Measurements from ENCODE around the gene BIRC6. TPM values are rescaled to one million over a fixed set of nuclear protein-coding genes. Genes with fewer than 3 reads are reported as not detected.

BIRC6 gene
- total and polyA plus RNA-seq, 2 of the 8 experiments (the other 6 are each of a cell fraction or from before 2014, with no cell fraction given): 32.5 to 69.5 TPM

- Histone ChIP-seq H3K4me3 (ENCODE audit: extremely low read depth in 1 of 4, insufficient read depth in 2 of 4, low read depth in 3 of 4, low read length in 4 of 4) (no peak overlapping the region), H2BK20ac (ENCODE audit: low read length) (no peak overlapping the region), H3K36me3 (ENCODE audit: control insufficient read depth in 2 of 4, insufficient read depth in 4 of 4, low read length in 3 of 4) (peaks cover 2 to 68% (median 27%) of the 10 kb centered on the region in 4 experiments; a peak in 7 of 8 replicates), H2BK5ac (ENCODE audit: low read depth, low read length) (no peak overlapping the region), H3K23ac (ENCODE audit: insufficient read length) (no peak overlapping the region), H3K14ac (ENCODE audit: insufficient read length) (no peak overlapping the region), H4K20me1 (replicated peaks in 1 of 2; ENCODE audit: control insufficient read depth in 1 of 2, insufficient read depth in 2 of 2, low read length in 2 of 2) (peaks cover 0 to 3% of the 10 kb centered on the region in 2 experiments), H3K9ac (replicated peaks in 1 of 4; ENCODE audit: extremely low read depth in 1 of 4, low read depth in 3 of 4, low read length in 3 of 4) (no peak overlapping the region), H3K4ac (replicated peaks; ENCODE audit: insufficient read length, low read depth, low read length) (no peak overlapping the region), H2BK15ac (ENCODE audit: low read length) (no peak overlapping the region), H2BK120ac (replicated peaks; ENCODE audit: low read depth, low read length) (no peak overlapping the region), H2AFZ (ENCODE audit: low read length) (no peak overlapping the region), H3K23me2 (ENCODE audit: low read depth, low read length) (no peaks in the 10 kb centered on the region), H3K4me2 (ENCODE audit: insufficient read depth in 1 of 2, low read depth in 2 of 2, low read length in 2 of 2) (no peak overlapping the region), H2AK5ac (ENCODE audit: low read depth, low read length) (no peak overlapping the region), H3K18ac (ENCODE audit: extremely low read depth, low read length) (no peak overlapping the region), H3K27me3 (replicated peaks in 1 of 4; ENCODE audit: control insufficient read depth in 3 of 4, extremely low read depth in 1 of 4, insufficient read depth in 3 of 4, low read length in 3 of 4) (no peaks in the 10 kb centered on the region), H3K79me1 (ENCODE audit: low read depth, low read length) (no peaks in the 10 kb centered on the region), H3K79me2 (ENCODE audit: control insufficient read depth in 1 of 2, insufficient read depth in 2 of 2, low read length in 2 of 2) (no peaks in the 10 kb centered on the region), H3K9me3 (ENCODE audit: insufficient read depth in 2 of 2, low read depth in 1 of 2, low read length in 1 of 2) (no peaks in the 10 kb centered on the region), H4K5ac (ENCODE audit: insufficient read length, low read depth, low read length) (no peak overlapping the region), H3K4me1 (replicated peaks in 1 of 4; ENCODE audit: control insufficient read depth in 3 of 4, insufficient read depth in 4 of 4, low read length in 3 of 4) (no peaks in the 10 kb centered on the region), H4K91ac (replicated peaks; ENCODE audit: insufficient read length, low read length) (no peak overlapping the region), H2BK12ac (ENCODE audit: low read depth, low read length) (no peak overlapping the region), H4K8ac (ENCODE audit: extremely low read depth, insufficient read depth, low read length) (no peak overlapping the region), H3K56ac (replicated peaks; ENCODE audit: insufficient read length, low read depth, low read length) (no peak overlapping the region), H3K27ac (ENCODE audit: low read depth, low read length) (no peak overlapping the region)
- FAIRE-seq: no peak
- CTCF ChIA-PET (ENCODE audit: partially characterized antibody): no interaction called here
- POLR2A ChIA-PET (ENCODE audit: partially characterized antibody): no interaction called here
- WGBS, 2 experiments (ENCODE audit: extremely low coverage in 1 of 2, insufficient coverage in 1 of 2, insufficient read length in 1 of 2, insufficient replicate concordance in 2 of 2, low coverage in 1 of 2, low lambda C conversion rate in 2 of 2, missing lambda C conversion rate in 1 of 2): 88% methylated on average over 4 of the region's 4 CpGs; no CpG with 5 or more reads in 1 of the 2 experiments
- no peak for DNase-seq (ENCODE audit: low read depth in 1 of 2, low spot score in 2 of 2)
- TF ChIP-seq CEBPB (IDR thresholded peaks at IDR 0.05; ENCODE audit: low read depth, low read length) (no peak), SP1 (IDR thresholded peaks at IDR 0.05; ENCODE audit: low read depth, low read length) (no peak), EP300 (IDR thresholded peaks at IDR 0.05; ENCODE audit: borderline replicate concordance in 1 of 2, low read depth in 2 of 2, low read length in 2 of 2) (no peak), TEAD4 (IDR thresholded peaks at IDR 0.05; ENCODE audit: low read depth, low read length) (no peak), TCF12 (IDR thresholded peaks at IDR 0.05; ENCODE audit: low read depth, low read length) (no peak), SAP30 (IDR thresholded peaks at IDR 0.05; ENCODE audit: insufficient read depth, insufficient replicate concordance, low read length) (no peak), CTCF (IDR thresholded peaks at IDR 0.05; ENCODE audit: control extremely low read depth in 1 of 3, insufficient read depth in 1 of 3, low read depth in 1 of 3, low read length in 3 of 3) (no peak), EGR1 (IDR thresholded peaks at IDR 0.05; ENCODE audit: borderline replicate concordance, low read depth, low read length) (no peak), JUND (IDR thresholded peaks at IDR 0.05; ENCODE audit: low read length) (no peak), RFX5 (IDR thresholded peaks at IDR 0.05; ENCODE audit: borderline replicate concordance, low read depth, low read length) (no peak), TBP (IDR thresholded peaks at IDR 0.05; ENCODE audit: low read depth, low read length) (no peak), SP2 (IDR thresholded peaks at IDR 0.05; ENCODE audit: low read length) (no peak), MAFK (IDR thresholded peaks at IDR 0.05; ENCODE audit: low read depth, low read length) (no peak)
Measured at GRCh38 chr2:32484937-32485336, 128.1 kb downstream of the BIRC6 start.

Measured in H1 (cell line).